HL-60 (cell line): ENCODE results near the gene ZNF473.

Experiments
- CTCF ChIP-seq: IDR thresholded peaks from one replicate; pipeline ENCODE4 v1.5.1; 2011; ENCODE audit warnings: low read length, control low read depth, inconsistent platforms; ENCODE audit not compliant: insufficient read depth
- GABPA ChIP-seq: IDR thresholded peaks from 2 replicates; pipeline ENCODE4 v1.6.1; 2012; ENCODE audit warnings: low read depth
- POLR2AphosphoS5 ChIP-seq: IDR thresholded peaks from 2 replicates; pipeline ENCODE4 v1.6.1; 2012; ENCODE audit warnings: low read depth
- SPI1 ChIP-seq: IDR thresholded peaks from 2 replicates; pipeline ENCODE4 v1.6.1; 2012; ENCODE audit warnings: low read depth, mild to moderate bottlenecking, borderline replicate concordance
- TF ChIP-seq, protein P1 (sequence below): IDR thresholded peaks from 2 replicates; pipeline ENCODE4 v1.6.1; 2012; ENCODE audit warnings: low read depth; ENCODE audit not compliant: insufficient replicate concordance

GRCh38 chr19:50040967-50041366 is 15.2 kb downstream of the ZNF473 start:
- no peak for TF ChIP-seq CTCF
- no peak for TF ChIP-seq GABPA
- TF ChIP-seq, protein P1, sequence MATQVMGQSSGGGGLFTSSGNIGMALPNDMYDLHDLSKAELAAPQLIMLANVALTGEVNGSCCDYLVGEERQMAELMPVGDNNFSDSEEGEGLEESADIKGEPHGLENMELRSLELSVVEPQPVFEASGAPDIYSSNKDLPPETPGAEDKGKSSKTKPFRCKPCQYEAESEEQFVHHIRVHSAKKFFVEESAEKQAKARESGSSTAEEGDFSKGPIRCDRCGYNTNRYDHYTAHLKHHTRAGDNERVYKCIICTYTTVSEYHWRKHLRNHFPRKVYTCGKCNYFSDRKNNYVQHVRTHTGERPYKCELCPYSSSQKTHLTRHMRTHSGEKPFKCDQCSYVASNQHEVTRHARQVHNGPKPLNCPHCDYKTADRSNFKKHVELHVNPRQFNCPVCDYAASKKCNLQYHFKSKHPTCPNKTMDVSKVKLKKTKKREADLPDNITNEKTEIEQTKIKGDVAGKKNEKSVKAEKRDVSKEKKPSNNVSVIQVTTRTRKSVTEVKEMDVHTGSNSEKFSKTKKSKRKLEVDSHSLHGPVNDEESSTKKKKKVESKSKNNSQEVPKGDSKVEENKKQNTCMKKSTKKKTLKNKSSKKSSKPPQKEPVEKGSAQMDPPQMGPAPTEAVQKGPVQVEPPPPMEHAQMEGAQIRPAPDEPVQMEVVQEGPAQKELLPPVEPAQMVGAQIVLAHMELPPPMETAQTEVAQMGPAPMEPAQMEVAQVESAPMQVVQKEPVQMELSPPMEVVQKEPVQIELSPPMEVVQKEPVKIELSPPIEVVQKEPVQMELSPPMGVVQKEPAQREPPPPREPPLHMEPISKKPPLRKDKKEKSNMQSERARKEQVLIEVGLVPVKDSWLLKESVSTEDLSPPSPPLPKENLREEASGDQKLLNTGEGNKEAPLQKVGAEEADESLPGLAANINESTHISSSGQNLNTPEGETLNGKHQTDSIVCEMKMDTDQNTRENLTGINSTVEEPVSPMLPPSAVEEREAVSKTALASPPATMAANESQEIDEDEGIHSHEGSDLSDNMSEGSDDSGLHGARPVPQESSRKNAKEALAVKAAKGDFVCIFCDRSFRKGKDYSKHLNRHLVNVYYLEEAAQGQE = no peak
- TF ChIP-seq POLR2AphosphoS5 = no peak
- no peak for TF ChIP-seq SPI1
